ENCODE measurements around the gene C1orf50. TPM values are rescaled to one million over a fixed set of nuclear protein-coding genes. Genes with fewer than 3 reads are reported as not detected.

The C1orf50 gene
- total RNA-seq, 1 donor from 2014 or later: 11.1 TPM

Other genes starting within 250 kb of the C1orf50 start
- gene PPIH, start 108.8 kb upstream of the C1orf50 start, total RNA-seq: 19.4 TPM
- 795 TPM for gene YBX1, start 84.8 kb upstream of the C1orf50 start, total RNA-seq
- gene CLDN19, start 27.0 kb upstream of the C1orf50 start, total RNA-seq: not detected
- gene P3H1, start 221 bp upstream of the C1orf50 start, total RNA-seq: 10.1 TPM
- gene TMEM269, start 17.7 kb downstream of the C1orf50 start, total RNA-seq: 0.25 TPM
- 3.4 TPM for gene ERMAP, start 49.9 kb downstream of the C1orf50 start, total RNA-seq
- 40.3 TPM for gene SVBP, start 50.1 kb downstream of the C1orf50 start, total RNA-seq
- 5.9 TPM for gene ZNF691, start 79.4 kb downstream of the C1orf50 start, total RNA-seq
- 44.0 TPM for gene SLC2A1, start 191.6 kb downstream of the C1orf50 start, total RNA-seq

All from temporal lobe (tissue), 1 donor.